Fibroblast of upper back skin (primary cell): ENCODE results near the gene OR10K2.
"Not testable (repeated sequence)": the region's sequence is repeated elsewhere in the genome, so short reads cannot be mapped to it uniquely, and the experiment has no call there.

ENCODE experiments used
- DNase-seq: peaks from one replicate; pipeline ENCODE4 v3.0.0-alpha.2; 2013

Gene OR10K2

GRCh38 chr1:158426137-158426536 is at the start of gene OR10K2:
Gene OR10K2, minus strand, starts transcription at chr1:158426237. Its CDS starts 5,371 bp downstream, at chr1:158420866.
- DNase-seq = no peak

- no peak for DNase-seq
Observed at GRCh38 chr1:158471920-158472319, 45.9 kb upstream of the OR10K2 start, which contains the start of gene OR10R2. Gene OR10R2, plus strand, starts transcription at chr1:158472220. Its CDS starts 106 bp downstream, at chr1:158472326.

- no peak for DNase-seq
Observed at GRCh38 chr1:158461534-158461933, 35.5 kb upstream of the OR10K2 start, which contains the start of gene OR10K1. Gene OR10K1, plus strand, starts transcription at chr1:158461834. Its CDS starts 3,728 bp downstream, at chr1:158465562.

- DNase-seq = peak; percentile 1
Observed at GRCh38 chr1:158458263-158458662, 32.2 kb upstream of the OR10K2 start.

GRCh38 chr1:158457246-158457645 is 31.2 kb upstream of the OR10K2 start:
- DNase-seq = no peak

- DNase-seq = no peak
Observed at GRCh38 chr1:158454537-158454936, 28.5 kb upstream of the OR10K2 start.

GRCh38 chr1:158445376-158445775 is 19.3 kb upstream of the OR10K2 start:
- no peak for DNase-seq

GRCh38 chr1:158434741-158435140 is 8.7 kb upstream of the OR10K2 start:
- DNase-seq = no peak

GRCh38 chr1:158430163-158430562 is 4.1 kb upstream of the OR10K2 start:
- not testable (repeated sequence) for DNase-seq

GRCh38 chr1:158425027-158425426 is 1.0 kb downstream of the OR10K2 start:
- DNase-seq = no peak

- no peak for DNase-seq
Observed at GRCh38 chr1:158422212-158422611, 3.8 kb downstream of the OR10K2 start.

GRCh38 chr1:158417586-158417985 is 8.5 kb downstream of the OR10K2 start:
- no peak for DNase-seq

- no peak for DNase-seq
Observed at GRCh38 chr1:158414651-158415345, 11.2 kb downstream of the OR10K2 start.

- no peak for DNase-seq
Observed at GRCh38 chr1:158407092-158407491, 18.9 kb downstream of the OR10K2 start.

- DNase-seq = no peak
Observed at GRCh38 chr1:158400871-158401270, 25.2 kb downstream of the OR10K2 start.

- no peak for DNase-seq
Observed at GRCh38 chr1:158398818-158399514, 27.1 kb downstream of the OR10K2 start, which contains the start of gene OR10T2. Gene OR10T2, minus strand, starts transcription at chr1:158399466. Its CDS starts 0 bp downstream, at chr1:158399466.

GRCh38 chr1:158396646-158397045 is 29.4 kb downstream of the OR10K2 start:
- DNase-seq = no peak

GRCh38 chr1:158393476-158393875 is 32.6 kb downstream of the OR10K2 start:
- DNase-seq = no peak

- peak; percentile 1 for DNase-seq
Observed at GRCh38 chr1:158391099-158391498, 34.9 kb downstream of the OR10K2 start.

- no peak for DNase-seq
Observed at GRCh38 chr1:158390331-158390730, 35.7 kb downstream of the OR10K2 start.

- DNase-seq = no peak
Observed at GRCh38 chr1:158374860-158375259, 51.2 kb downstream of the OR10K2 start.

GRCh38 chr1:158374101-158374500 is 51.9 kb downstream of the OR10K2 start:
- not testable (repeated sequence) for DNase-seq

- DNase-seq = no peak
Observed at GRCh38 chr1:158371188-158371953, 54.7 kb downstream of the OR10K2 start.
